Stimulated activated CD8-positive, alpha-beta memory T cell treated with anti-CD3 and anti-CD28 coated beads, Interleukin-15, amount 100 ng/mL, for 4 hours (primary cell): ENCODE results near the gene SMARCB1.
A peak's percentile ranks its signal among the peaks of the same experiment; 100 is the strongest.

Experiments
- DNase-seq, 2 donors: peaks; one replicate each; pipeline ENCODE4 v3.0.0-alpha.2; 2020; ENCODE audit warnings: low read depth in 2 of 2

SMARCB1 gene

DNA sequence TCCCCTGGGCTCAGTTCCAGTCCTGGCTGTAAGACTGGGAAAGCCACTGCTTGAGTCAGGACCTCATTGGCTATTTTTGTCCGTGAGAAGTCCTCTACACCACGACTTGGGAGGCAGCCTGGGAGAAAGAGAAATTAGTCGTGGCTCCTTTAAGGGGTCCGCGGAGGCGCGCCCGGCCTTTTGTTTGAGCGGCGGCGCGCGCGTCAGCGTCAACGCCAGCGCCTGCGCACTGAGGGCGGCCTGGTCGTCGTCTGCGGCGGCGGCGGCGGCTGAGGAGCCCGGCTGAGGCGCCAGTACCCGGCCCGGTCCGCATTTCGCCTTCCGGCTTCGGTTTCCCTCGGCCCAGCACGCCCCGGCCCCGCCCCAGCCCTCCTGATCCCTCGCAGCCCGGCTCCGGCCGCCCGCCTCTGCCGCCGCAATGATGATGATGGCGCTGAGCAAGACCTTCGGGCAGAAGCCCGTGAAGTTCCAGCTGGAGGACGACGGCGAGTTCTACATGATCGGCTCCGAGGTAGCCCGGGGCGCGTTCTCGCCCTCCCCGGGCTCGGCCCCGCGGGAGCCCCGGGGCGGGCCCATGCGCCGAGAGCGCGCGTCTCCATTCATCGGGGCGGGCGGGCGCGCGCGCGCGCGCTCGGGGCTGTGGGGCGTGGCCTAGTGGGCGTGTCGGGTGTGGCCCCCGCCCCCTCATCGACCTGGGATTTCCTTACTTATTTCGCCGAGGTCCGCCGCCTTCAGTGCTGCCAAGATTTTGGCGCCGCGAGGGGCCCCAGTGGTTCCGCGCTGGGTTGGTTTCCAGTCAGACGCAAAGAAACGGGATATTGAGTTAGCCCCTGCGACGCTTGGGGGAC, at the start of gene SMARCB1:
TSS of gene SMARCB1 (plus strand) at position 215 of the 848 bp plus-strand sequence. CDS start at position 419, 204 bp downstream.
- DNase-seq: peak; percentile 75 to 76

DNA sequence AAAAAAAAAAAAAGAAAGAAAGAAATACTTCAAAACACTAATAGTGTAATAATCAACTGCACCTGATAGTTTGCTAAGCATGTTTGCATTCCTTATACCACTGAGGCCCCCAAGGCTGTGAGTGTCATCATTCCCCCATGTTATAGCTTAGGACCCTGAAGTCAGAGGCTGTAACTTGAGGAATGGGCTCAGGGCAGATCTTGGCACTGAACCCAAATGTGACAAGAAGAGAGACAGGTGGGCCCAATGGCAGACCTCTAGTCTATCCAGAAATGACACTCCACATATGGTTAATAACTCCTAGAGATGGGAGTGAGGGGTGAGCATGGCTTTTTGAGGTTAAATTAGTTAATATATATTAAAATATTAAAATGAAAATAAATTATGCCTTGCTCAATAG, 49.1 kb upstream of the SMARCB1 start:
- no peak for DNase-seq

GRCh38 chr22:23742505-23743264, 44.1 kb upstream of the SMARCB1 start:
- no peak for DNase-seq

- no peak for DNase-seq
Measured at GRCh38 chr22:23743303-23743705, 43.5 kb upstream of the SMARCB1 start.

GRCh38 chr22:23744001-23744400, 42.8 kb upstream of the SMARCB1 start:
- DNase-seq: no peak

DNA sequence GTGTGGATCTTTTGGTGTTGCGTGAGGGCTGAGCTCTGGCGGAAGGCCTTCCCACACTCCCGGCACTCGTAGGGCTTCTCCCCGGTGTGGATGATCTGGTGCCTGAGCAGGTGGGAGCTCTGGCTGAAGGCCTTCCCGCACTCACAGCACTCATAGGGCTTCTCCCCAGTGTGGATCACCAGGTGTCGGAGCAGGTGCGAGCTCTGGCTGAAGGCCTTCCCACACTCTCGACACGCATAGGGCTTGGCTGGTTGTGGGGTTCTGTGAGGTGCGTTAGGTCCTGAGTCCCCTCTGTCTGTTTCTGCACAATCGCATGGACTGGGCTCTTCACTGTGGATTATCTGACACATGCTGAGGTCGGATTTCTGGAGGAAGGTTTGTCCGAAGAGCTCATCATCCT, 42.3 kb upstream of the SMARCB1 start:
- no peak for DNase-seq

DNA sequence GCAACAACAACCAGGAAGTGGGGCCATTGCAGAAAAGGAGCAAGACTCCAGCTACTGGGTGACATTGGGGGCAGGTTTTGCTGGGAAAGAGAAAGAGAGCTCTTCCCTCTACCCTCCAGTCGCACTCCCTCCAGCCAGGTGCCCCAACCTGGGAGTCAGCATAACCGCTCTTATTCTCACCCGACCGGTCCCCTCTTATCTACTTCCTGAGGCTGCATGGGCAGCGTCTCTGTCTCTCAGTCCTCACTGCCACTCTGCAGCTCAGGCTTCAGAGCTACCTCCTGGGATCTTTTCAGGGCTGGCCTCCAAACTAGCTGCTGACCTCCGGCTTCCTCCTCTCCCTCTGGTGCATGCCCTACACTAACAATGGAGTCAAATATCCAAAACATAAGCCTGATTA, 41.0 kb upstream of the SMARCB1 start:
- no peak for DNase-seq

DNA sequence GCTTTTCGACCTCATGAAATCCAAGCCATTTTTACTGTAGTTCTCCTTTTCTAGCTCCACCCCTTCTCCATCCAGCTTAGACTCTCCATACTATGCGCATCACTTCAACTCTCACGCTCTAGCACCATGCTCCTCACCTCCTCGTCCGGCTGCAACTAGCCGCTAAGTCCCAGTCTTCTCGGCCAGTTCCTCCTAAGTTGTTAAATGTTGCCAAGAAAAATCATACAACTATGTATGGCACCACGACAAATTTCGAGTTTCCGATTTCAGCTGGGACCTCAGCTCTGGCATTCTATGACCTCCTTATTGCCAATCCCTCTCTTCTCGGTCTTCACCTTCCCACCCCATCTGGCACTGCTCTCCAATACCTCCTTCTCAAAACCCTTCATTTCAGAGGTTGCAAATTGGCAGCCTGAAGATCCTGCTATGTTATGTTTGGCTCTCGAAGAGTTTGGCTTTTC, 36.9 kb upstream of the SMARCB1 start:
- DNase-seq: no peak

DNA sequence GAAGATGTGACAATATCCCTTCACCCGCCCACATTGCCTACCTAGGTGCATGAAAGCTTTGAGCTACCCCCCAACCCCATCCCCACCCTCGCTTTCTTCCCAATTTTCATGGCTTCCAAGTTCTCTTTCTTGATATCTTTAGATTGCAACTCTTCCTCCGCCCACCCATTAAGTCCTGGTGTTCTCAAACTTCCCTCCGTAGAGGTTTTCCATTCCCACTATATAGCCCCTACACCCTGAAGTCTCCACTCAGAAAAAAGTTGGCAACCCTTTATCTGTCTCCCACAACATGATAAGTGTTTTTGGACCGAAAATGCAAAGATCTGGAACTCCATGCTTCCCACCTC, 36.4 kb upstream of the SMARCB1 start:
- DNase-seq: no peak

DNA sequence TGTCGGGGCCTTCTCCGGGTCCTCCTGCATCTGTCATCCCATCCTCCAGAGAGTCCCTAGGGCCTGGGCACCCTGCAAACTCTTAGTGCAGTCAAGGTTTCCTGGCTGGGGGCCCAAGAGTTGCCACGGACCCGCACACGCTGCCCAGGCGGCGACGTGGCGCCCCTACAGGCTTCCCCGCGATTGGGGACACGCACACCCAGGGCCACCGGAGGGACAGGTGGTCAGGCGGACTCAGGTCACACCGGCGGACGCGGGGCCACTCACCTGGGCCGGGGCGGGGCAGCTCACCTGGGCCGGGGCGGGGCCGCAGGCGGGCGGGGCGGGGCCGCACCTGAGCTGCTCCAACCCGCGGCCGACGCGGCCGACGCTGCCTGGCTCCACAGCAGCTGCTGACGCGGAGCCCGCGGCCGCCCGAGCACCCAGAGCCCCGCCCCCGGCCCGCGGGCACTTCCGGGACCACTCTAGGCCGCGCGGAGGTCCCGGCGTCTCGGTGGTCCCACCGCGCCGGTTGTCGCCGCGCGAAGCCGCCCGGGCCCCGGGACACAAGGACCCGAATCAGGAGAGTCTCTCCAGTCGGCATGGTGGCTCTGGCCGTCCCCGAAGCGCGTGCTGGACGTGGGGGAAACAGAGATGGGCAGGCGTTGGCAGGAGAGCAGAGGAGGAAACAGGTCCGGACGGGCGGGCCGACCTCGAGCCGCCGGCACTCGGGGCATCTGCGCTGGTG, 35.9 kb upstream of the SMARCB1 start, which contains the start of gene ZNF70:
TSS of gene ZNF70 (minus strand) at position 399 of the 727 bp plus-strand sequence. CDS start 5,972 bp downstream, outside the sequence.
- DNase-seq: peak; percentile 63 to 73

DNA sequence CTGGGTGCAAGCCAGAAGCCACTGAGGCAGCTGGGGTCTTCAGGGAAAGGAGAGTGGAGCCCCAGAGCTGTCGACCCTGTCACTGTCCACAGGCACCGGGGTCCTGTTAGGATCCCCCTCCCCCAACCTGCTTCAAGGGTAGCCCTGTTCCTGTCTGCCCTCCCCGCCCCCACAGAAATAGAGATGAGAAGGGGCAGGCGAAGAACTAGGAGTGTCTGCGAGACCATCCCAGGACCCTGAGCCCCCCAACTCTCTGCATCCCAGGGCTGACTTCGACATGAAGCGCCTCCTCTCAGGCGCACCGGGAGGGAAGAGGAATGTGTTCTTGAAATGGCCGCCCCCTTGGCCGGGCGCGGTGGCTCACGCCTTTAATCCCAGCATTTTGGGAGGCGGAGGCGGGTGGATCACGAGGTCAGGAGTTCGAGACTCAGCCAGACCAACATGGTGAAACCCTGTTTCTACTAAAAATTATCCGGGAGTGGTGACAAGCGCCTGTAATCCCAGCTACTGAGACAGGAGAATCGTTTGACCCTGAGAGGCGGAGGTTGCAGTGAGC, 35.2 kb upstream of the SMARCB1 start:
- DNase-seq: no peak

DNA sequence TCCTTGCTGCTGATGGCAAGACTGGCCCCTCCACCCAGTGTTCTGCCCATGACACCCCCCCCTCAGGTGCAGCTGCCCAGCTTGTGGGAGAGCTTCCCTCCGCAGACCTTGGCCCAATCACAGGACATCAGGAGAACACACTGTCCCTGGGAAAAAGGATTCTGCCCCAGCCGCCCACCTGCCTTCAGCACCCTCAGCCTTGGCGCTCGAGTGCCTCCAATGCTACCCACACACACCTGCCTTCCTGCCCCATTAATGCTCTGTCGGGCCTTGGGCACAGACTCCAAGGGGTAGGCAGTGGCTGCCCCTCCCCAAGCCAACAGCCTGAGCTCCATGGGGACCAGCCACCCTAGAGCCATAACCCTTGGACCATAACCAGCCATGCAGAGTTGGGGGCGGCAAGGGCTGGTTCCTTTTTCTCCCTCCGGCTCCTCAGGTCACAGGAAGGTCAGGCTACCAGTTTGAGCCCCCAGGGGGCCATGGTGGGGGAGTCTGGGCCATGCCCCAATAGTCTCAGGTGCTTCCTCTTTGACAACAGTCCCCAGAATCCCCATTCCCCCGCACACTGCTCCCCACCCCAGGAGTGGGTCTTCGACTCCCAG, 34.6 kb upstream of the SMARCB1 start:
- no peak for DNase-seq

- DNase-seq: no peak
Measured at GRCh38 chr22:23752750-23753149, 34.0 kb upstream of the SMARCB1 start.

DNA sequence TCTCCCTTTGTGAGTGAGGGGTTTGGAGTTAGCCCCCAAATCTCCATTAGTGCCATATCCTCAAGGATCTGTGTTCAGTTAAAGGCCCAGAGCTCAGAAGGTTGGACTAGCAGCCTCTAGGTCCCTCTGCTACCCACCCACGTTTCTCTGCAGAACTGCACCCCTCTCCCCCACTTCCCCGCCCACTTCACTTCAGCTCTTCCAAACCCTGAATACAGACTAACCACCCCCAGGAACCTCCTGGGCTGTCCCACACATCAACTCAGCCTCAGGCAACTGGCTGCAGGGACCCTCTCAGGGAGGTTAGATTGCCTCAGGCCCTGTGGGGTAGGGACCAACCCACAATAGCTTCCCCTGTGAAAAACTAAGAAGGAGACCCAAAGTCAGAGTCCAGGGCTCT, 33.4 kb upstream of the SMARCB1 start:
- DNase-seq: no peak

GRCh38 chr22:23754220-23754919, 32.4 kb upstream of the SMARCB1 start, which contains the start of gene VPREB3:
TSS of gene VPREB3 (minus strand) at chr22:23754425. CDS start at chr22:23754363, 62 bp downstream.
- no peak for DNase-seq

DNA sequence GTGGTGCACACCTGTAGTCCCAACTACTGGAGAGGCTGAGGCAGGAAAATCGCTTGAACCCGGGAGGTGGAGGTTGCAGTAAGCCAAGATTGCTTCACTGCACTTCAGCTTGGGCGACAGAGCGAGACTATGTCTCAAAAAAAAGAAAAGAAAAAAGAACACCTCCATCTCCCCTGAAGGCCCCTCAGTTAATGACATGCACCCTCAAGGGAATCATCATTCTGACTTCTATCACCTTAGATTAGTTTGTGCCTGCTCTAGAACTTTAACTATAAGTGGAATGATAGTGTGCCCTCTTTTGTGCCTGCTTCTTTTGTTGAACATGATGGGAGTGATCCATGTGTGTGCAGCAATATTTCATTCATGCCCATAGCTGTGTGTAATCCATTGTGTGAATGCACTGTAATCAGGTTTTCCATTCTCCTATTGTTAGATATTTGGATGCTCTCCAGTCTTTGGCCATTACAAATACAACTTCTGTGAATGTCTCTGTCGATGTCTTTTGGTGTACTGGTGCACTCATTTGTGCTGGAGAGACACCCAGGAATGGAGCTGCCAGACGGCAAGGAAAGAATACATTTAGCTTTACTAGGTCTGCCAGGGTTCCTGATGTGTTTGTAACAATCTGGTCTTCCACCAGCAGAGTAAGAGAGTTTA, 31.7 kb upstream of the SMARCB1 start:
- no peak for DNase-seq

GRCh38 chr22:23755711-23756110, 31.1 kb upstream of the SMARCB1 start:
- DNase-seq: no peak

GRCh38 chr22:23756891-23757290, 29.9 kb upstream of the SMARCB1 start:
- no peak for DNase-seq

DNA sequence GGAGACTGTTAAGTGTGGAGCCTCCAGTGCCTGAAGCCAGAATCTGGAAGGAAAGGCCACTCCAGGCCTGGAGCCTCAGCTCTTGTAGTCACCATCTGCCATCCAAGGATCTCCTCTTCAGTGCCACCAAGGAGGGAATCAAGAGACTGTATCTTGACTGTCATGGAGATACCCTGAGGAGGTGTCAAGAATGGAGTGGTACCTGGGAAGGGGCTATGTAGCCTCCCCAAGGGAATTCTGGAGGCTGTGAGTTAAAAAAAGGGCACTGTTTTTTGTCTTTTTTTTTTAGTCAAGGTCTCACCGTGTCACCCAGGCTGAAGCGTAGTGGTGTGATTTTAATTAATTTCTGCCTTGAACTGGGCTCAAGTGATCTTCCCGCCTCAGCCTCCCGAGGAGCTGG, 27.2 kb upstream of the SMARCB1 start:
- DNase-seq: no peak

GRCh38 chr22:23760056-23760455, 26.7 kb upstream of the SMARCB1 start:
- DNase-seq: no peak
